DMS153 treated with DMSO at 0.1 percent for 48 hours (cell line): ENCODE results near the gene PRCD.

Experiments
- DNase-seq: peaks from one replicate; lab custom pipeline; 2025; ENCODE audit not compliant: unreplicated experiment; lab: John Stamatoyannopoulos, UW

Gene PRCD

DNA sequence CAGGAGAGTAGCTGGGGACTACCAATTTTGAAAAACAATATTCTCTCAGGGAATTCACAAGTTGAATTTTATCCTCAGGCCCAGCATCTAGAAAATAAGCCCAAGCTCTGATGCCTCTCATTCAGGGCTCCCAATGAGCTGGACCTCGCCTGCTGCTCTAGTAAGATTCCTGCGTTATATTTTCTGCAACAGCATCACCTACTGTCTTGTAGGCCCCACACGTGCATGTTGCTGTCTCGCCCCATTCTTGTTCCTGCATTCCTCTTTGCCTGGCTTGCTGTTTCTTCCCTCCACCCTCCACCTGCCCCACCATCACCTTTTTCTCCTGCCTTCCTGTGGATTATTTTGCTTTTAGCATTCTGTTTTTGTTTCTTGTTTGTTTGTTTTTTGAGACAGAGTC, 54.1 kb downstream of the PRCD start:
- DNase-seq = no peak

DNA sequence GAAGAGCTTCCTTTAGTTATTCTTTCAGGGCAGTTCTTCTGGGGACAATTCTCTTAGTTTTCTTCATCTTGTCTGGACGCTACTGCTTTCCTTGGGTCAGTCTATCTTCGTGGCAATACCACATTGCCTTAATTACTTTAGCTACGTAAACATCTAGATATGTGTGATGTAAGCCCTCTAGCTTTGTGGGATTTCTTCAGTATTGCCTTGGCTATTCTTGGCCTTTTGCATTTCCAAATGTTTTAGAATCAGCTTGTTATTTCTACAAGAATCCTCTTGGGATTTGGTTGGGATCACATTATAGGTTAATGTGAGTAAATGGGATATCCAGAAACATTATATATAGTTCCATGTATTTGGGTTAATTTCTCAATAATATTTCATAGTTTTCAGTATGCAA, 54.8 kb downstream of the PRCD start:
- no peak for DNase-seq
